Esophagus squamous epithelium (tissue), 5 donors: ENCODE measurements around the gene MAPKAP1. TPM values are rescaled to one million over a fixed set of nuclear protein-coding genes. Genes with fewer than 3 reads are reported as not detected.
A peak's percentile ranks its signal among the peaks of the same experiment; 100 is the strongest.

ENCODE experiments used
- DNase-seq: peaks from one replicate; lab custom pipeline; 2025; lab: John Stamatoyannopoulos, UW
- H3K27ac ChIP-seq, 4 donors: fragments of 200-600 bp; sonication (generic); one replicate each; pipeline ENCODE4 v1.5.1; 2016 to 2019; ENCODE audit warnings: mild to moderate bottlenecking in 1 of 4
- H3K27me3 ChIP-seq, 4 donors: fragments of 200-600 bp; sonication (generic); 1 replicate in 3 of 4; 2 replicates in 1 of 4; pipeline versions ENCODE4 v1.5.1 to v1.6.0; 2017 to 2021; ENCODE audit warnings: antibody characterized with exemption in 1 of 4
- H3K36me3 ChIP-seq, 3 donors: fragments of 200-600 bp; sonication (generic); one replicate each; pipeline ENCODE4 v1.5.1; 2016 to 2019
- H3K4me1 ChIP-seq, 3 donors: fragments of 200-600 bp; sonication (generic); one replicate each; pipeline ENCODE4 v1.5.1; 2017 to 2019
- H3K4me3 ChIP-seq, 4 donors: fragments of 200-600 bp; sonication (generic); 1 replicate in 3 of 4; 2 replicates in 1 of 4; pipeline ENCODE4 v1.5.1; 2016 to 2019; ENCODE audit warnings: mild to moderate bottlenecking in 2 of 4, moderate library complexity in 1 of 4
- H3K9me3 ChIP-seq, 3 donors: fragments of 200-600 bp; sonication (generic); one replicate each; pipeline ENCODE4 v1.5.1; 2016 to 2019
- CTCF ChIP-seq, 6 experiments: fragments of 450-650 bp in 4 of 6; fragments of 200-600 bp in 2 of 6; sonication (generic) in 2 of 6; IDR thresholded peaks; one replicate each; pipeline ENCODE4 v1.5.1; 2016 to 2019; ENCODE audit warnings: antibody characterized with exemption in 6 of 6, mild to moderate bottlenecking in 4 of 6, moderate library complexity in 4 of 6
- POLR2A ChIP-seq, 4 donors: fragments of 450-650 bp; IDR thresholded peaks; one replicate each; pipeline ENCODE4 v1.6.1; 2017; ENCODE audit warnings: antibody characterized with exemption in 4 of 4, mild to moderate bottlenecking in 4 of 4, moderate library complexity in 3 of 4
- WGBS, 2 donors: methylation state at CpG; one replicate each; pipeline ENCODE4 v1.1.5; 2018; 5-methylcytosine and 5-hydroxymethylcytosine counted together
- intact Hi-C: fragments of 100-400 bp; cut with DNase I; formaldehyde crosslinking; loops from one replicate; pipeline ENCODE4 v1.15.0; 2022
- total RNA-seq, 4 donors: library from RNA; depleted of rRNA; stranded (reverse); fragments of >200 nt; gene quantifications; one replicate each; pipeline ENCODE4 v1.1.0, GENCODE V29; 2016
- donor health status: DM: yes; HTN: yes; CAD: no.

Gene MAPKAP1
- total RNA-seq, 4 donors from 2014 or later = 59.0 to 87.0 (median 70.9) TPM

GRCh38 chr9:125558453-125559092 lies 148.4 kb downstream of the MAPKAP1 start:
- no peaks in the 10 kb centered on the region for H3K27me3 ChIP-seq
- H3K4me3 ChIP-seq = no peak overlapping the region
- intact Hi-C loops = no loop called here
- 47% methylated on average over 2 of the region's 2 CpGs for WGBS, 2 donors
- H3K9me3 ChIP-seq = no peaks in the 10 kb centered on the region
- no peak overlapping the region for H3K27ac ChIP-seq
- peaks cover 0 to 16% (median 0%) of the 10 kb centered on the region in 3 donors for H3K4me1 ChIP-seq
- TF ChIP-seq POLR2A (IDR thresholded peaks at IDR 0.05) (no peak), CTCF (IDR thresholded peaks at IDR 0.05) (peak; percentile 68 to 82 (median 76))
- DNase-seq = no peak
- H3K36me3 ChIP-seq = peaks cover 0 to 17% (median 4%) of the 10 kb centered on the region in 3 donors

GRCh38 chr9:125556046-125556721 lies 150.8 kb downstream of the MAPKAP1 start:
- WGBS, 2 donors = 77 to 79% methylated on average over 7 of the region's 7 CpGs
- H3K27ac ChIP-seq = peak overlapping the region in 1 of 4 donors; percentile 40
- H3K4me1 ChIP-seq = peaks cover 1 to 27% (median 2%) of the 10 kb centered on the region in 3 donors
- no peak overlapping the region for H3K4me3 ChIP-seq
- peaks cover 0 to 17% (median 4%) of the 10 kb centered on the region in 3 donors for H3K36me3 ChIP-seq
- intact Hi-C loops = no loop called here
- DNase-seq = no peak
- no peaks in the 10 kb centered on the region for H3K27me3 ChIP-seq
- TF ChIP-seq CTCF (IDR thresholded peaks at IDR 0.05) (no peak), POLR2A (IDR thresholded peaks at IDR 0.05) (no peak)
- no peaks in the 10 kb centered on the region for H3K9me3 ChIP-seq

- no peak overlapping the region for H3K27ac ChIP-seq
Measured at GRCh38 chr9:125554726-125555125, 152.3 kb downstream of the MAPKAP1 start.

GRCh38 chr9:125551781-125552180 lies 155.2 kb downstream of the MAPKAP1 start:
- H3K9me3 ChIP-seq = no peaks in the 10 kb centered on the region
- H3K4me1 ChIP-seq = peaks cover 11 to 62% (median 22%) of the 10 kb centered on the region in 3 donors
- 63 to 71% methylated on average over 1 of the region's 1 CpG for WGBS, 2 donors
- no peak overlapping the region for H3K4me3 ChIP-seq
- intact Hi-C loops = no loop called here
- DNase-seq = no peak
- no peak overlapping the region for H3K27ac ChIP-seq
- no peaks in the 10 kb centered on the region for H3K27me3 ChIP-seq
- TF ChIP-seq CTCF (IDR thresholded peaks at IDR 0.05) (no peak), POLR2A (IDR thresholded peaks at IDR 0.05) (no peak)
- peaks cover 0 to 6% (median 0%) of the 10 kb centered on the region in 3 donors for H3K36me3 ChIP-seq

More at GRCh38 chr9:125554726-125555125, 152.3 kb downstream of the MAPKAP1 start:
- H3K4me1 ChIP-seq = peaks cover 7 to 41% (median 16%) of the 10 kb centered on the region in 3 donors
- no peak overlapping the region for H3K4me3 ChIP-seq
- H3K27me3 ChIP-seq = no peaks in the 10 kb centered on the region
- peaks cover 0 to 17% (median 4%) of the 10 kb centered on the region in 3 donors for H3K36me3 ChIP-seq
- WGBS, 2 donors = 78 to 81% methylated on average over 3 of the region's 3 CpGs
- no peak for TF ChIP-seq POLR2A (IDR thresholded peaks at IDR 0.05)
- no peak for TF ChIP-seq CTCF (IDR thresholded peaks at IDR 0.05)
- intact Hi-C loops = no loop called here
- DNase-seq = no peak
- H3K9me3 ChIP-seq = no peaks in the 10 kb centered on the region
